Memory B cell (primary cell): ENCODE results near the gene MBD4.

ENCODE experiments used
- ATAC-seq: fragments of 150-1000 bp; cut with Tn5 transposase; 2 replicates; pipeline ENCODE4 v1.10.0; 2021; ENCODE audit warnings: low read depth, mild to moderate bottlenecking, moderate library complexity
- DNase-seq, 2 donors: peaks; one replicate each; pipeline ENCODE4 v3.0.0; 2022; ENCODE audit warnings: low spot score in 2 of 2
- H3K27ac Mint-ChIP-seq: one replicate; pipeline ENCODE4 v1.8.0; 2022; ENCODE audit warnings: mild to moderate bottlenecking, moderate library complexity, mixed read lengths
- H3K27me3 Mint-ChIP-seq: one replicate; pipeline ENCODE4 v1.8.0; 2022; ENCODE audit warnings: mixed read lengths
- H3K36me3 Mint-ChIP-seq: one replicate; pipeline ENCODE4 v1.8.0; 2022; ENCODE audit warnings: mild to moderate bottlenecking, mixed read lengths
- H3K4me1 Mint-ChIP-seq: one replicate; pipeline ENCODE4 v1.8.0; 2022; ENCODE audit warnings: mixed read lengths
- H3K4me3 Mint-ChIP-seq: one replicate; pipeline ENCODE4 v1.8.0; 2022; ENCODE audit warnings: mild to moderate bottlenecking, moderate library complexity, mixed read lengths
- H3K9me3 Mint-ChIP-seq: one replicate; pipeline ENCODE4 v1.8.0; 2022; ENCODE audit warnings: mixed read lengths

Gene MBD4

DNA sequence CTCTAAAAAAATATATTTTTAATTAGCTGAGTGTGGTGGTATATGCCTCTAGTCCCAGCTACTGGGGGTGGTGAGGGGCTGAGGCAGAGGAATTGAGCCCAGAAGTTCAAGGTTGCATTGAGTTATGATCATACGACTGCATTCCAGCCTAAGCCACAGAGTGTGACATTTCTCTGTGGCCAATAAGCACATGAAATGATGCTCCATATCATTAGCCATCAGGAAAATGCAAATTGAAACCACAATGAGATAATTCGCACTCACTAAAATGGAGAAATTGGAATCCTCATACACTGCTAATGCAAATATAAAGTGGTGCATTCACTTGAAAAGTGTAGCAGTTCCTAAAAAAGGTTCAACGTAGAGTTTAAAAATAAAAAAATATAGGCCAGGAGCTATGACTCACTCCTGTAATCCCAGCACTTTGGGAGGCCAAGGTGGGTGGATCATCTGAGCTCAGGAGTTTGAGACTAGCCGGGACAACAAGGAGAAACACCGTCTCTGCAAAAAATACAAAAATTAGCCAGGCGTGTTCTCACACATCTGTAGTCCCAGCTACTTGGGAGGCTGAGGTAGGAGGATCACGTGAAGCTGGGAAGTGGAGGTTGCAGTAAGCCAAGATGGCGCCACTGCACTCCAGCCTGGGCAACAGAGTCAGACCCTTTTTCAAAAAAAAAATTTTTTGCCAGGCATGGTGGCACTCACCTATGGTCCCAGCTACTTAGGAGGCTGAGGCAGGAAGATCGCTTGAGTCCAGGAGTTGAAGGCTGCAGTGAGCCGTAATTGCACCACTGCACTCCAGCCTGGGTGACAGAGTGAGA is 35.4 kb upstream of the MBD4 start:
- ATAC-seq (no peak), DNase-seq (no peak)
- Mint-ChIP-seq H3K36me3 (peaks cover 16% of the 10 kb centered on the region), H3K27ac (no peak overlapping the region), H3K9me3 (no peaks in the 10 kb centered on the region), H3K4me1 (no peaks in the 10 kb centered on the region), H3K27me3 (no peaks in the 10 kb centered on the region), H3K4me3 (no peak overlapping the region)

GRCh38 chr3:129473769-129474152 is 34.0 kb upstream of the MBD4 start:
- Mint-ChIP-seq H3K27ac (no peak overlapping the region), H3K4me1 (no peaks in the 10 kb centered on the region), H3K36me3 (peaks cover 15% of the 10 kb centered on the region), H3K9me3 (no peaks in the 10 kb centered on the region), H3K4me3 (no peak overlapping the region), H3K27me3 (no peaks in the 10 kb centered on the region)
- ATAC-seq (no peak), DNase-seq (no peak)

DNA sequence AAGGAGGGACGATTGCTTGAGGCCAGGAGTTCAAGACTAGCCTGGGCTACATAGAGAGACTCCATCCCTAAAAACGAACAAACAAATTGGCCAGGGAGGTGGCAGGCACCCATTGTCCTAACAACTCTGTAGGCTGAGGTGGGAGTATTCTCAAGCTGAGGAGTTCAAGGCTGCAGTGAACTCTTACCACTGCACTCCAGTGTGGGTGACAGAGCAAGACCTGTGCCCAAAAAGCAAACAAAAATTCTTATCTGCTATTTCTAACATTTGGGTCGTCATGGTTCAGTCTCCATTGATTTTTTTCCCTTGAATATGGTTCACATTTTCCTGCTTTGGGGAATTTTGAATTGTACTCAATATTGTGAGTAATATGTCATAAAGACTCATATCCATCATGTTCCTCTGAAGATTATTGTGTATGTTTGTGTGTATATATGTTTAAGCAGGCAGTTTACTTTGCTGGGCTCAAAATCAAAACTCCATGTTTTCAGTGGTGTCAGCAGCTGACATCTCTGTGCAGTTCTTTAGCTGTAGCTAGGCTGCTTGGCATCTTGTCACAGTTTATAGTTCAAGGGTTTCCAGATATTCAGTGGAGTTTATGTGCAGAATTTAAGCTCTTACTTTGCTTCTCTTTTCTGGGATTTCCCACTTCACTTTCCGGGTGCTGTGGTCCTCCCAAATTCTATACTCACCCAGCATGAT is 33.5 kb upstream of the MBD4 start:
- H3K27me3 Mint-ChIP-seq, result no peaks in the 10 kb centered on the region
- H3K4me3 Mint-ChIP-seq, result no peak overlapping the region
- ATAC-seq, result no peak
- H3K4me1 Mint-ChIP-seq, result no peaks in the 10 kb centered on the region
- H3K9me3 Mint-ChIP-seq, result no peaks in the 10 kb centered on the region
- no peak overlapping the region for H3K27ac Mint-ChIP-seq
- H3K36me3 Mint-ChIP-seq, result peaks cover 15% of the 10 kb centered on the region
- DNase-seq, result no peak

DNA sequence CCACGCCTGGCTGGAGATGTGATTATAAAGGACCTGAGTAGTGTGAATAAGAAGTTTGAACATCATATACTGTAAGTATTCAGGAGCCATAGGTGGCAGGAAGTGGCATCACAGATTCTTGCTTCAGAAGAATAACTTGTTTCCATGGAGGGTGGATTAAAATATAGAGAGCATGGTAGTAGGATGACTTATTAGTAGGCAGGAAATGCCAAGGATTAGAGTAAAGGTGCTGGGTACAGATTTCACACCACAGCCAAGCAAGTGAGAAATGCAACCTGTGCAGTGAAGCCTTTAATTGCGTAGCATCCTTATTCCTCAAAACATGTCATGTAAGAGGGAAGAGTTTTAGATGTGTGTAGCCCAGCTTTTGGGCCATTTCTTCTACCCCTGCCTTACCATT is 31.1 kb upstream of the MBD4 start:
- no peak overlapping the region for H3K27ac Mint-ChIP-seq
- peaks cover 12% of the 10 kb centered on the region for H3K36me3 Mint-ChIP-seq
- H3K27me3 Mint-ChIP-seq, result no peaks in the 10 kb centered on the region
- no peaks in the 10 kb centered on the region for H3K4me1 Mint-ChIP-seq
- H3K9me3 Mint-ChIP-seq, result no peaks in the 10 kb centered on the region
- DNase-seq, result no peak
- H3K4me3 Mint-ChIP-seq, result no peak overlapping the region
- no peak for ATAC-seq

- DNase-seq (no peak), ATAC-seq (no peak)
- no peak overlapping the region for H3K27ac Mint-ChIP-seq
- no peaks in the 10 kb centered on the region for H3K9me3 Mint-ChIP-seq
- H3K4me3 Mint-ChIP-seq, result no peak overlapping the region
- no peaks in the 10 kb centered on the region for H3K27me3 Mint-ChIP-seq
- H3K36me3 Mint-ChIP-seq, result peaks cover 17% of the 10 kb centered on the region
- no peaks in the 10 kb centered on the region for H3K4me1 Mint-ChIP-seq
Observed at GRCh38 chr3:129469026-129469425, 29.3 kb upstream of the MBD4 start.

DNA sequence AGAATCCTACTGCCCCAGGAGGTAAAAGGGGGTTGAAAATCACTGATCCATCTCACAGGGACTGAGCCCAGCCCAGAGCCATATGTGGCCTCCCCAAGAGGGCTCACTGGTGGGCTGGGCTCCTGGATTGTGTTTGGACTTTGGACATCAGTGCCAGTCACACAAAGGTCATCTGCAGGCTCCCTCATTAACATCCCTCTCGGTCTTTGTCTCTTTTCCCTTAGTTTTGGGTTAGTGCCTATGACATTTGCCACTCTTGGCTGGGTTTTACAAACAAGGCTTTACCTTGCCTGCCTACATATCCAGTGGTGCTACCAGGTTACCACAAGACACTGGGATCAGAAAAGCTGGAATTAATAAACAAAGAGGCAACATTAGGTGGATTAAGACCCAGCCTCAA is 28.2 kb upstream of the MBD4 start:
- Mint-ChIP-seq H3K9me3 (no peaks in the 10 kb centered on the region), H3K27ac (no peak overlapping the region), H3K27me3 (no peaks in the 10 kb centered on the region), H3K4me1 (no peaks in the 10 kb centered on the region), H3K36me3 (peaks cover 23% of the 10 kb centered on the region), H3K4me3 (no peak overlapping the region)
- no peak for DNase-seq
- ATAC-seq, result no peak

- Mint-ChIP-seq H3K4me1 (peaks cover 8% of the 10 kb centered on the region), H3K27ac (no peak overlapping the region), H3K9me3 (peaks cover 1% of the 10 kb centered on the region), H3K36me3 (peaks cover 28% of the 10 kb centered on the region), H3K4me3 (no peak overlapping the region), H3K27me3 (no peaks in the 10 kb centered on the region)
- no peak for ATAC-seq
- DNase-seq, result no peak
Observed at GRCh38 chr3:129463716-129464115, 24.0 kb upstream of the MBD4 start.

DNA sequence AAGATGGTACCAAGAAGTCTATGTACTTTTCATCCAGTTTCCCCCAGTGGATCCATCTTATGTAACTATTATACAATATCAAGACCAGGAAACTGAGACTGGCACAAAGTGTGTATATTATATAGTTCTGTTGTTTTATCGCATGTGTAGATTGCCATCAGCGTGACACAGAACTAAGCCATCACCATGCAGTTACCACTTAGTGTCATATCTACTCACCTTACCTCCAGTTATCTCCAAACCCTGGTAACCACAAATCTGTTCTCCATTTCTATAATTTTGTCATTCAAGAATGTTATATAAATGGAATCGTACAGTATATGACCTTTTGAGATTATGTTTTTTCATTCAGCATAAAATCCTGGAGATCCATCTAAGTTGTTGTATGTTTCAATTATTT is 23.3 kb upstream of the MBD4 start:
- DNase-seq (no peak), ATAC-seq (no peak)
- Mint-ChIP-seq H3K4me3 (no peak overlapping the region), H3K27ac (no peak overlapping the region), H3K4me1 (peaks cover 8% of the 10 kb centered on the region), H3K27me3 (no peaks in the 10 kb centered on the region), H3K36me3 (peaks cover 28% of the 10 kb centered on the region), H3K9me3 (peaks cover 1% of the 10 kb centered on the region)

- Mint-ChIP-seq H3K4me3 (no peak overlapping the region), H3K4me1 (peaks cover 8% of the 10 kb centered on the region)
Observed at GRCh38 chr3:129462361-129462968, 22.7 kb upstream of the MBD4 start.

DNA sequence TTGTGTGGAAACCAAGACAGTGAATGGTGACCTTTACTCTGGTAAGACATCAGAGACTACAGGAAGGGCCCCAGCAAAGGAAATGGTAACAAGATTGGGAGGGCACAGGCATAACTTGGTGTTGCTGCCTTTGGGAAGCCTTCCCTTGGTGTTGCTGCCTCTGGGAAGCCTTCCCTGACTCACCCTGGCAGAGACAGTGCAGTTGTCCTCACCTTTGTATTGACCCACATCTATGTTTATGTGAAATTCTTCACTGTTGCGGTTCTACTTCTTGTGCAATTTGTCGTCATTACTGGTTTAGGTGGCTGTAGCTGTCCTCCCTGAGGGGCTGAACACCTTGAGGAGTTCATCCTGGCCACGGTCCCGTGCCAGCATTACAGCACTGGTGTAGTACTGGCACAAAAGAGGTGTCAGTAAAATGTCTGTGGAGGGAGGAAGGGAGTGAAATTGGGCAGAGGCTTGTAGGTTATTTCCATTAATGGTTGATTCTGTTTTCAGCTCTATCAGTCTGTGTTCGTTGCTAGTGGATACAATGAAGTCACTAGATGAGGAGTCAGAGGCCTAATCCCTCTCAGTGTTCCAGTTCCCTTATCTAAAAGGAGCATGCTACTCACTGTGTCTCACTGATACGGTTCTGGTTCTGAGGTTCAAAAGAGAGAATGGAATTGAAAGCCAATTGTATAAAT is 21.9 kb upstream of the MBD4 start:
- H3K9me3 Mint-ChIP-seq, result peaks cover 1% of the 10 kb centered on the region
- H3K27ac Mint-ChIP-seq, result no peak overlapping the region
- no peaks in the 10 kb centered on the region for H3K27me3 Mint-ChIP-seq
- no peak for ATAC-seq
- no peak for DNase-seq
- peaks cover 24% of the 10 kb centered on the region for H3K36me3 Mint-ChIP-seq
- H3K4me1 Mint-ChIP-seq, result peaks cover 8% of the 10 kb centered on the region
- no peak overlapping the region for H3K4me3 Mint-ChIP-seq

More at GRCh38 chr3:129462361-129462968, 22.7 kb upstream of the MBD4 start:
- Mint-ChIP-seq H3K9me3 (peaks cover 1% of the 10 kb centered on the region), H3K36me3 (peaks cover 26% of the 10 kb centered on the region), H3K27ac (no peak overlapping the region), H3K27me3 (no peaks in the 10 kb centered on the region)
- DNase-seq (no peak), ATAC-seq (no peak)

- no peak overlapping the region for H3K4me3 Mint-ChIP-seq
Observed at GRCh38 chr3:129461022-129461421, 21.3 kb upstream of the MBD4 start.

DNA sequence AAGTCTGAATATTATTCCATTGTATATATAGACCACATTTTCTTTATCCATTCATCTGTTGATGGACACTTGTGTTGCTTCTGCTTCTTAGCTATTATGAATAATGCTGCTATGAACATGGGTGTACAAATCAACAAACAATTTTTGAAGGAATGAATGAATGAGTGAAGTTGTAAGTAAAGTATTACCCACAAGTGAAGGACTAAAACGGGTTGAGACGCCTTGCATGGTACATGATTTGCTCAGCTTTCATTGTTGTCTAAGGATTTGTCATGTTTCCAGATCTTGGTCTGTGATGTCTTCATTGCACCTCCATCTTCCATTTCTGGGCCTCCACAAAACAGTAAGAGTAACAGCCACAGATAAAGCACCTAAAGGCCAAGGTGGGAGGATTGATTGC is 20.8 kb upstream of the MBD4 start:
- H3K4me3 Mint-ChIP-seq, result no peak overlapping the region
- no peak overlapping the region for H3K27ac Mint-ChIP-seq
- DNase-seq, result no peak
- no peak for ATAC-seq
- H3K27me3 Mint-ChIP-seq, result no peaks in the 10 kb centered on the region
- peaks cover 1% of the 10 kb centered on the region for H3K9me3 Mint-ChIP-seq
- peaks cover 8% of the 10 kb centered on the region for H3K4me1 Mint-ChIP-seq
- peaks cover 24% of the 10 kb centered on the region for H3K36me3 Mint-ChIP-seq

More at GRCh38 chr3:129461022-129461421, 21.3 kb upstream of the MBD4 start:
- no peaks in the 10 kb centered on the region for H3K27me3 Mint-ChIP-seq
- DNase-seq, result no peak
- peaks cover 1% of the 10 kb centered on the region for H3K9me3 Mint-ChIP-seq
- peaks cover 24% of the 10 kb centered on the region for H3K36me3 Mint-ChIP-seq
- ATAC-seq, result no peak
- H3K27ac Mint-ChIP-seq, result no peak overlapping the region
- H3K4me1 Mint-ChIP-seq, result peaks cover 8% of the 10 kb centered on the region

DNA sequence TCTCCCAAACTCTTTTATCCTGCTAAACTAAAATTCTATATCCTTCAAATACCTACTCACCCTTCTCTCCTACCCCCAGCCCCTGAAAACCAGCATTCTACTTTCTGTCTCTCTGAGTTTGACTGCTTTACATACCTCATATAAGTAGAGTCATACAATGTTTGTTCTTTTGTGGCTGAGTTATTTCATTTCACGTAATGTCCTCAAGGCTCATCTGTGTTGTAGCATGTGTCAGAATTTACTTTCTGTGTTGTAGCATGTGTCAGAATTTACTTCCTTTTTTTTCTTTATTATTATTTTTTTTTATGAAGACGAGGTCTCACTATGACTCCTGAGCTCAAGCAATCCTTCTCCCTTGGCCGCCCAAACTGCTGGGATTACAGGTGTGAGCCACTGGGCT is 20.4 kb upstream of the MBD4 start:
- ATAC-seq (peak; percentile 35), DNase-seq (no peak)
- H3K4me1 Mint-ChIP-seq, result peaks cover 8% of the 10 kb centered on the region

GRCh38 chr3:129453732-129454131 is 14.0 kb upstream of the MBD4 start:
- Mint-ChIP-seq H3K27me3 (no peaks in the 10 kb centered on the region), H3K36me3 (peaks cover 22% of the 10 kb centered on the region), H3K4me1 (no peaks in the 10 kb centered on the region), H3K9me3 (no peaks in the 10 kb centered on the region), H3K4me3 (no peak overlapping the region), H3K27ac (no peak overlapping the region)
- ATAC-seq (no peak), DNase-seq (no peak)

More for the DNA sequence above, 20.4 kb upstream of the MBD4 start:
- Mint-ChIP-seq H3K27ac (no peak overlapping the region), H3K36me3 (peaks cover 24% of the 10 kb centered on the region), H3K27me3 (no peaks in the 10 kb centered on the region), H3K4me3 (no peak overlapping the region), H3K9me3 (peaks cover 1% of the 10 kb centered on the region)
